HUDEP-2 (cell line): ENCODE results near the gene SPINT2.
A peak's percentile ranks its signal among the peaks of the same experiment; 100 is the strongest.
"Not testable (repeated sequence)": the region's sequence is repeated elsewhere in the genome, so short reads cannot be mapped to it uniquely, and the experiment has no call there.

Experiments
- DNase-seq, 76 experiments: peaks; one replicate each; lab custom pipeline; 2025; ENCODE audit not compliant: unreplicated experiment in 76 of 76; lab: John Stamatoyannopoulos, UW

The SPINT2 gene

GRCh38 chr19:38234615-38235014, 29.8 kb upstream of the SPINT2 start:
- no peak for DNase-seq

GRCh38 chr19:38239816-38240215, 24.6 kb upstream of the SPINT2 start:
- DNase-seq: no peak

GRCh38 chr19:38243279-38243673, 21.1 kb upstream of the SPINT2 start:
- no peak for DNase-seq

GRCh38 chr19:38245826-38246498, 18.4 kb upstream of the SPINT2 start:
- DNase-seq: peak in 58 of 76 experiments; percentile 12 to 80 (median 52)

GRCh38 chr19:38247126-38247525, 17.2 kb upstream of the SPINT2 start:
- DNase-seq: no peak

GRCh38 chr19:38247734-38248268, 16.6 kb upstream of the SPINT2 start:
- no peak for DNase-seq

GRCh38 chr19:38248421-38248820, 16.0 kb upstream of the SPINT2 start:
- DNase-seq: no peak

GRCh38 chr19:38250428-38250820, 13.9 kb upstream of the SPINT2 start:
- no peak for DNase-seq

GRCh38 chr19:38250821-38251563, 13.4 kb upstream of the SPINT2 start:
- no peak for DNase-seq

GRCh38 chr19:38251564-38252051, 12.8 kb upstream of the SPINT2 start:
- DNase-seq: no peak

GRCh38 chr19:38252385-38252784, 12.0 kb upstream of the SPINT2 start:
- DNase-seq: no peak

- DNase-seq: no peak
Measured at GRCh38 chr19:38252941-38253691, 11.3 kb upstream of the SPINT2 start.

- DNase-seq: no peak
Measured at GRCh38 chr19:38253788-38254187, 10.6 kb upstream of the SPINT2 start.

- peak in 1 of 76 experiments; percentile 44 for DNase-seq
Measured at GRCh38 chr19:38255383-38256014, 8.9 kb upstream of the SPINT2 start.

GRCh38 chr19:38261942-38262341, 2.4 kb upstream of the SPINT2 start:
- DNase-seq: not testable (repeated sequence)

- no peak for DNase-seq
Measured at GRCh38 chr19:38262585-38263268, 1.6 kb upstream of the SPINT2 start.

- peak in 45 of 76 experiments; percentile 24 to 79 (median 59) for DNase-seq
Measured at GRCh38 chr19:38263689-38264485, 486 bp upstream of the SPINT2 start.

GRCh38 chr19:38265213-38265861, 964 bp downstream of the SPINT2 start:
- peak in 11 of 76 experiments; percentile 12 to 41 (median 25) for DNase-seq
